ENCODE results near the gene PTGES. TPM values are rescaled to one million over a fixed set of nuclear protein-coding genes. Genes with fewer than 3 reads are reported as not detected.

The PTGES gene
- total and polyA plus RNA-seq, 9 of the 15 experiments (the other 6 are each of a cell fraction or from before 2014, with no cell fraction given), result 0.13 TPM; not detected in 8

DNA sequence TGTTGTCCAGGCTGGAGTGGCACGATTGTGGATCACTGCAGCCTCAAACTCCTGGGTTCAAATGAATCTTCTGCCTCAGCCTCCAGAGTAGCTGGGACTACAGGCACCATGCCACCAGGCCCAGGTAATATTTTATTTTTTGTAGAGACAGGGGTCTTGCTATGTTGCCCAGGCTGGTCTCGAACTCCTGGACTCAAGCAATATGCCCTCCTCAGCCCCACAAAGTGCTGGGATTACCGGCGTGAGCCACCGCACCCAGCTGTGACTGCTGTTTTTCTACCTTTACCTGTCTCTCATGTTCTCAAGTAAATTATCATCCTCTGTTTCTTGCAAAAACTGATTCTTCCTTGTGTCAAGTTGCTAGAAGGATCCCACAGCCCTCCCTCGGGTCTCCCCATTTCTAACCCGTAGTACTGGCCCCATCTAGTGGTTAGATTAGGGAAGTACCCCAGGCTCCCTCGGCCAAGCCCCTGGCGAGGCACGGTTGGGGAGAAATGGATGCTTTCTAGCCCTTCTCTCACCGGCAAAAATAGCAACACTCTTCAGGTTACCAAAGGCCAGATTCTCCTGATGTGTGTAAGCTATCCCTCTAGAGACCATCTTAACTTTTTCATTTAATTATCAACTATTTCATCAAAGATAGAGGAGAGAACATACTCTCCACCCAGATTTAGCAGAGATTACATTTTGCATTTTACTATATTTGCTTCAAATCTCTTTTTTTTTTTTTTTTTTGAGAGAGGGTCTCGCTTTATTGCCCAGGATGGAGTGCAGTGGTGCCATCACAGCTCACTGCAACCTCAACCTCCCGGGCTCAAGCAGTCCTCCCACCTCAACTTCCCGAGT, 30.9 kb upstream of the PTGES start (continued):
- TF ChIP-seq ZNF175 (CRISPR knock-in tag; IDR thresholded peaks at IDR 0.05; ENCODE audit: low read depth) (no peak), ZNF431 (CRISPR knock-in tag; IDR thresholded peaks at IDR 0.05) (0 out of 2 replicates have a peak, but pooled peaks have one; percentile 48), JUNB (CRISPR knock-in tag; conservative IDR thresholded peaks at IDR 0.05) (no peak), SIX5 (IDR thresholded peaks at IDR 0.05; ENCODE audit: borderline replicate concordance in 1 of 2, insufficient read depth in 1 of 2, low read depth in 1 of 2, low read length in 2 of 2) (no peak), FOXK2 (conservative IDR thresholded peaks at IDR 0.05 in 1 of 2, IDR thresholded peaks at IDR 0.05 in 1 of 2; ENCODE audit: low read depth in 2 of 2) (no peak), POLR2AphosphoS5 (IDR thresholded peaks at IDR 0.05; ENCODE audit: control insufficient read depth, insufficient read depth, low read depth, low read length) (no peak), KAT8 (IDR thresholded peaks at IDR 0.05; ENCODE audit: low read depth) (no peak), SAFB2 (IDR thresholded peaks at IDR 0.05; ENCODE audit: borderline replicate concordance, low read depth, low read length, severe bottlenecking) (no peak), SNIP1 (IDR thresholded peaks at IDR 0.05; ENCODE audit: low read depth) (no peak), ETS2 (tag; IDR thresholded peaks at IDR 0.05; ENCODE audit: borderline replicate concordance, poor library complexity, severe bottlenecking) (no peak), HDGF (IDR thresholded peaks at IDR 0.05) (no peak), ZNF174 (CRISPR knock-in tag; IDR thresholded peaks at IDR 0.05) (no peak), ZNF263 (CRISPR knock-in tag; IDR thresholded peaks at IDR 0.05; ENCODE audit: borderline replicate concordance) (no peak), CHCHD3 (CRISPR knock-in tag; IDR thresholded peaks at IDR 0.05) (no peak), BACH1 (tag; IDR thresholded peaks at IDR 0.05) (no peak), L3MBTL2 (IDR thresholded peaks at IDR 0.05) (peak; percentile 18; the same call in 1 of the 2 replicates), SOX6 (IDR thresholded peaks at IDR 0.05) (no peak), HNRNPL (IDR thresholded peaks at IDR 0.05; ENCODE audit: low read depth, low read length) (no peak), XRCC3 (IDR thresholded peaks at IDR 0.05) (no peak), ZNF77 (CRISPR knock-in tag; IDR thresholded peaks at IDR 0.05) (no peak), ZNF316 (IDR thresholded peaks at IDR 0.05) (no peak)
- TF ChIP-seq, protein P1, sequence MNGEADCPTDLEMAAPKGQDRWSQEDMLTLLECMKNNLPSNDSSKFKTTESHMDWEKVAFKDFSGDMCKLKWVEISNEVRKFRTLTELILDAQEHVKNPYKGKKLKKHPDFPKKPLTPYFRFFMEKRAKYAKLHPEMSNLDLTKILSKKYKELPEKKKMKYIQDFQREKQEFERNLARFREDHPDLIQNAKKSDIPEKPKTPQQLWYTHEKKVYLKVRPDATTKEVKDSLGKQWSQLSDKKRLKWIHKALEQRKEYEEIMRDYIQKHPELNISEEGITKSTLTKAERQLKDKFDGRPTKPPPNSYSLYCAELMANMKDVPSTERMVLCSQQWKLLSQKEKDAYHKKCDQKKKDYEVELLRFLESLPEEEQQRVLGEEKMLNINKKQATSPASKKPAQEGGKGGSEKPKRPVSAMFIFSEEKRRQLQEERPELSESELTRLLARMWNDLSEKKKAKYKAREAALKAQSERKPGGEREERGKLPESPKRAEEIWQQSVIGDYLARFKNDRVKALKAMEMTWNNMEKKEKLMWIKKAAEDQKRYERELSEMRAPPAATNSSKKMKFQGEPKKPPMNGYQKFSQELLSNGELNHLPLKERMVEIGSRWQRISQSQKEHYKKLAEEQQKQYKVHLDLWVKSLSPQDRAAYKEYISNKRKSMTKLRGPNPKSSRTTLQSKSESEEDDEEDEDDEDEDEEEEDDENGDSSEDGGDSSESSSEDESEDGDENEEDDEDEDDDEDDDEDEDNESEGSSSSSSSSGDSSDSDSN (IDR thresholded peaks at IDR 0.05; ENCODE audit: borderline replicate concordance in 1 of 2, low read depth in 2 of 2, low read length in 2 of 2), result no peak
- TF ChIP-seq, protein P2, sequence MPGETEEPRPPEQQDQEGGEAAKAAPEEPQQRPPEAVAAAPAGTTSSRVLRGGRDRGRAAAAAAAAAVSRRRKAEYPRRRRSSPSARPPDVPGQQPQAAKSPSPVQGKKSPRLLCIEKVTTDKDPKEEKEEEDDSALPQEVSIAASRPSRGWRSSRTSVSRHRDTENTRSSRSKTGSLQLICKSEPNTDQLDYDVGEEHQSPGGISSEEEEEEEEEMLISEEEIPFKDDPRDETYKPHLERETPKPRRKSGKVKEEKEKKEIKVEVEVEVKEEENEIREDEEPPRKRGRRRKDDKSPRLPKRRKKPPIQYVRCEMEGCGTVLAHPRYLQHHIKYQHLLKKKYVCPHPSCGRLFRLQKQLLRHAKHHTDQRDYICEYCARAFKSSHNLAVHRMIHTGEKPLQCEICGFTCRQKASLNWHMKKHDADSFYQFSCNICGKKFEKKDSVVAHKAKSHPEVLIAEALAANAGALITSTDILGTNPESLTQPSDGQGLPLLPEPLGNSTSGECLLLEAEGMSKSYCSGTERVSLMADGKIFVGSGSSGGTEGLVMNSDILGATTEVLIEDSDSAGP (CRISPR knock-in tag; IDR thresholded peaks at IDR 0.05), result no peak
- TF ChIP-seq, protein P3, sequence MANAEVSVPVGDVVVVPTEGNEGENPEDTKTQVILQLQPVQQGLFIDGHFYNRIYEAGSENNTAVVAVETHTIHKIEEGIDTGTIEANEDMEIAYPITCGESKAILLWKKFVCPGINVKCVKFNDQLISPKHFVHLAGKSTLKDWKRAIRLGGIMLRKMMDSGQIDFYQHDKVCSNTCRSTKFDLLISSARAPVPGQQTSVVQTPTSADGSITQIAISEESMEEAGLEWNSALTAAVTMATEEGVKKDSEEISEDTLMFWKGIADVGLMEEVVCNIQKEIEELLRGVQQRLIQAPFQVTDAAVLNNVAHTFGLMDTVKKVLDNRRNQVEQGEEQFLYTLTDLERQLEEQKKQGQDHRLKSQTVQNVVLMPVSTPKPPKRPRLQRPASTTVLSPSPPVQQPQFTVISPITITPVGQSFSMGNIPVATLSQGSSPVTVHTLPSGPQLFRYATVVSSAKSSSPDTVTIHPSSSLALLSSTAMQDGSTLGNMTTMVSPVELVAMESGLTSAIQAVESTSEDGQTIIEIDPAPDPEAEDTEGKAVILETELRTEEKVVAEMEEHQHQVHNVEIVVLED (CRISPR knock-in tag; IDR thresholded peaks at IDR 0.05), result no peak
